LoVo (cell line): ENCODE results near the gene WSB1.
"Not testable (repeated sequence)": the region's sequence is repeated elsewhere in the genome, so short reads cannot be mapped to it uniquely, and the experiment has no call there.

Experiments
- DNase-seq: peaks from one replicate; pipeline ENCODE4 v3.0.0-alpha.2; 2016; ENCODE audit warnings: low spot score

WSB1 gene

GRCh38 chr17:27293898-27294688 is at the start of gene WSB1:
WSB1 (plus strand) TSS chr17:27294114; CDS start chr17:27294396, 282 bp downstream.
- peak; percentile 91 for DNase-seq

GRCh38 chr17:27244491-27245223 is 49.3 kb upstream of the WSB1 start:
- DNase-seq: no peak

- peak; percentile 58 for DNase-seq
Observed at GRCh38 chr17:27245230-27245696, 48.7 kb upstream of the WSB1 start.

- no peak for DNase-seq
Observed at GRCh38 chr17:27246537-27246936, 47.4 kb upstream of the WSB1 start.

- peak; percentile 90 for DNase-seq
Observed at GRCh38 chr17:27247071-27247957, 46.6 kb upstream of the WSB1 start.

GRCh38 chr17:27247958-27248342 is 46.0 kb upstream of the WSB1 start:
- DNase-seq: no peak

GRCh38 chr17:27250791-27251190 is 43.1 kb upstream of the WSB1 start:
- DNase-seq: not testable (repeated sequence)

GRCh38 chr17:27254802-27255201 is 39.1 kb upstream of the WSB1 start:
- DNase-seq: not testable (repeated sequence)

GRCh38 chr17:27256225-27257030 is 37.5 kb upstream of the WSB1 start:
- no peak for DNase-seq

GRCh38 chr17:27257031-27257357 is 36.9 kb upstream of the WSB1 start:
- no peak for DNase-seq

GRCh38 chr17:27259356-27259755 is 34.6 kb upstream of the WSB1 start:
- peak; percentile 25 for DNase-seq

GRCh38 chr17:27263386-27263785 is 30.5 kb upstream of the WSB1 start:
- no peak for DNase-seq

- no peak for DNase-seq
Observed at GRCh38 chr17:27264068-27264812, 29.7 kb upstream of the WSB1 start.

- DNase-seq: no peak
Observed at GRCh38 chr17:27265333-27265732, 28.6 kb upstream of the WSB1 start.

- no peak for DNase-seq
Observed at GRCh38 chr17:27266228-27266627, 27.7 kb upstream of the WSB1 start.

GRCh38 chr17:27268394-27269085 is 25.4 kb upstream of the WSB1 start:
- no peak for DNase-seq

GRCh38 chr17:27269201-27269600 is 24.7 kb upstream of the WSB1 start:
- DNase-seq: no peak

- no peak for DNase-seq
Observed at GRCh38 chr17:27269974-27270373, 23.9 kb upstream of the WSB1 start.

- no peak for DNase-seq
Observed at GRCh38 chr17:27276653-27277156, 17.2 kb upstream of the WSB1 start.

GRCh38 chr17:27279132-27279531 is 14.8 kb upstream of the WSB1 start:
- DNase-seq: not testable (repeated sequence)
